H1 (cell line): Measurements from ENCODE around the gene RFX3. TPM values are rescaled to one million over a fixed set of nuclear protein-coding genes. Genes with fewer than 3 reads are reported as not detected.

Experiments
- CHD7 ChIP-seq: fragments of 300-600 bp; sonication (generic); IDR thresholded peaks from 2 replicates; pipeline ENCODE4 v1.7.1; 2012; ENCODE audit warnings: low read length, moderate library complexity, mild to moderate bottlenecking, inconsistent platforms; ENCODE audit not compliant: insufficient replicate concordance
- MAX ChIP-seq: IDR thresholded peaks from 2 replicates; pipeline ENCODE4 v1.6.1; 2012; ENCODE audit warnings: inconsistent platforms
- RXRA ChIP-seq: IDR thresholded peaks from 2 replicates; pipeline ENCODE4 v1.6.1; 2011; ENCODE audit warnings: low read depth, mild to moderate bottlenecking, low read length, moderate library complexity; ENCODE audit not compliant: insufficient read depth
- polyA plus RNA-seq, 7 experiments: library from polyadenylated mRNA; depleted of rRNA in 3 of 7; stranded (reverse) in 5 of 7; unstranded in 2 of 7; fragments of >200 nt in 5 of 7; fragments of 200-250 nt in 2 of 7; gene quantifications; 1 replicate in 5 of 7; 2 replicates in 1 of 7; 4 replicates in 1 of 7; pipeline versions ENCODE4 v1.2.1 to v1.2.3, GENCODE V29; 2011 to 2013; ENCODE audit warnings: missing spikeins in 2 of 7, mixed read lengths in 2 of 7
- total RNA-seq: library from RNA; stranded (reverse); fragmentation: NEBNext Ultra II Directional; extraction: Animal tissue kit (Norgen Biotek cat#: 25700); gene quantifications from 2 replicates; pipeline ENCODE4 v1.2.1, GENCODE V29; 2021

RFX3 gene
- total and polyA plus RNA-seq, 2 of the 8 experiments (the other 6 are each of a cell fraction or from before 2014, with no cell fraction given): 4.9 to 22.6 TPM

DNA sequence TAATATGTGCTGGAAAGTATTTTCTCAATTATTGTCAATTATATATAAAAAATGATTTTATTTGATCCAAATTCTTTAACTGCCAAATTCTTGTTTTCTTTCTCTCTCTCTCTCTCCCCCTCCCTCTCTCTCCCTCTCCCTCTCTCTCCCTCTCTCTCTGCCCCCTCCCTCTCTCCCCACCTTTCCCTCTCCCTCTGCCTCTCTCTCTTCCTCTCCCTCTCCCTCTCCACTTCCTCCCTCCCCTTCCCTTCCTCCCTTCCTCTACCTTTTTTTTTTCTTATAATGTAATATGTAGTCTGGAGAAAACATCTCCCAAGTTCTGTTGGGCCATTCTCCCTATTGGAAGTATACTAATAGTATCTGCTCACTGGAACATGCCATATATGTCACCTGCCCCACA is 6.4 kb upstream of the RFX3 start (continued):
- no peak for TF ChIP-seq CHD7
- TF ChIP-seq MAX: no peak
- TF ChIP-seq RXRA: no peak
- TF ChIP-seq, all 59 proteins: peak for 0
